Smooth muscle cell (in vitro differentiated cells): Measurements from ENCODE around the gene DBNL. TPM values are rescaled to one million over a fixed set of nuclear protein-coding genes. Genes with fewer than 3 reads are reported as not detected.

ENCODE experiments used
- DNase-seq: peaks from one replicate; lab custom pipeline; 2025; ENCODE audit not compliant: unreplicated experiment; lab: John Stamatoyannopoulos, UW
- H2AFZ ChIP-seq: fragments of 200-600 bp; sonication (generic); 2 replicates; pipeline ENCODE4 v1.6.0; 2016; ENCODE audit warnings: antibody characterized with exemption, low read depth, mild to moderate bottlenecking
- H3F3A ChIP-seq: fragments of 200-600 bp; sonication (generic); 2 replicates; pipeline ENCODE4 v1.6.0; 2017; ENCODE audit warnings: antibody characterized with exemption, low read depth
- H3K27ac ChIP-seq: fragments of 200-600 bp; sonication (generic); 2 replicates; pipeline ENCODE4 v1.5.1; 2016; ENCODE audit warnings: low read depth, mild to moderate bottlenecking
- H3K27me3 ChIP-seq: fragments of 200-600 bp; sonication (generic); 2 replicates; pipeline ENCODE4 v1.6.1; 2016; ENCODE audit warnings: low read depth, mild to moderate bottlenecking
- H3K36me3 ChIP-seq: fragments of 200-600 bp; sonication (generic); 2 replicates; pipeline ENCODE4 v1.5.1; 2016; ENCODE audit warnings: low read depth
- H3K4me1 ChIP-seq: fragments of 200-600 bp; sonication (generic); 2 replicates; pipeline ENCODE4 v1.5.1; 2016; ENCODE audit warnings: low read depth
- H3K4me2 ChIP-seq: fragments of 200-600 bp; sonication (generic); 2 replicates; pipeline ENCODE4 v1.6.0; 2016; ENCODE audit warnings: mild to moderate bottlenecking
- H3K4me3 ChIP-seq: fragments of 200-600 bp; sonication (generic); 2 replicates; pipeline ENCODE4 v1.5.1; 2016; ENCODE audit warnings: mild to moderate bottlenecking
- H3K79me2 ChIP-seq: fragments of 200-600 bp; sonication (generic); 2 replicates; pipeline ENCODE4 v1.6.0; 2016; ENCODE audit warnings: low read depth, mild to moderate bottlenecking
- H3K9ac ChIP-seq: fragments of 200-600 bp; sonication (generic); 2 replicates; pipeline ENCODE4 v1.6.0; 2016; ENCODE audit warnings: low read depth
- H3K9me3 ChIP-seq: fragments of 200-600 bp; sonication (generic); replicated peaks from 2 replicates; pipeline ENCODE4 v1.5.1; 2016; ENCODE audit warnings: low read depth
- H4K20me1 ChIP-seq: fragments of 200-600 bp; sonication (generic); 2 replicates; pipeline ENCODE4 v1.6.0; 2016; ENCODE audit warnings: low read depth
- CTCF ChIP-seq: fragments of 200-600 bp; sonication (generic); IDR thresholded peaks from 2 replicates; pipeline ENCODE4 v1.5.1; 2017; ENCODE audit warnings: borderline replicate concordance, mild to moderate bottlenecking, antibody characterized with exemption; ENCODE audit not compliant: insufficient read depth, poor library complexity, severe bottlenecking
- WGBS: methylation state at CpG from one replicate; pipeline ENCODE4 v1.1.7; 2016; ENCODE audit warnings: low lambda C conversion rate; 5-methylcytosine and 5-hydroxymethylcytosine counted together
- polyA plus RNA-seq: library from polyadenylated mRNA; unstranded; fragments of >200 nt; fragmentation: Nextera tagmentation; extraction: Ambion mirVana; gene quantifications from 2 replicates; pipeline ENCODE4 v1.2.1, GENCODE V29; 2016
- total RNA-seq: library from RNA; depleted of rRNA; stranded (reverse); fragments of >200 nt; gene quantifications from 2 replicates; pipeline ENCODE4 v1.2.3, GENCODE V29; 2014

Gene DBNL
- total and polyA plus RNA-seq, 2 experiments from 2014 or later, result 55.1 to 98.4 TPM

- Histone ChIP-seq H3K9ac (no peak overlapping the region), H3K9me3 (no peaks in the 10 kb centered on the region), H3K4me3 (no peak overlapping the region), H3K36me3 (no peaks in the 10 kb centered on the region), H3K4me2 (peak overlapping the region; percentile 8), H3K79me2 (peaks cover 23% of the 10 kb centered on the region), H3K27me3 (no peaks in the 10 kb centered on the region), H2AFZ (no peak overlapping the region), H4K20me1 (peaks cover 18% of the 10 kb centered on the region), H3F3A (peaks cover 22% of the 10 kb centered on the region), H3K4me1 (no peaks in the 10 kb centered on the region), H3K27ac (peak overlapping the region; percentile 88)
- 68% methylated on average over 14 of the region's 14 CpGs for WGBS
- no peak for DNase-seq
- no peak for TF ChIP-seq CTCF
Measured at GRCh38 chr7:44101966-44102845, 57.7 kb downstream of the DBNL start.

GRCh38 chr7:44102846-44103565 is 58.5 kb downstream of the DBNL start:
- Histone ChIP-seq H3K4me2 (no peak overlapping the region), H3K9me3 (no peaks in the 10 kb centered on the region), H3K79me2 (peaks cover 23% of the 10 kb centered on the region), H3F3A (peaks cover 22% of the 10 kb centered on the region), H3K36me3 (no peaks in the 10 kb centered on the region), H3K27ac (peak overlapping the region; percentile 88), H2AFZ (no peak overlapping the region), H3K9ac (no peak overlapping the region), H3K27me3 (no peaks in the 10 kb centered on the region), H3K4me1 (no peaks in the 10 kb centered on the region), H4K20me1 (peaks cover 18% of the 10 kb centered on the region), H3K4me3 (no peak overlapping the region)
- DNase-seq, result no peak
- 90% methylated on average over 8 of the region's 8 CpGs for WGBS
- TF ChIP-seq CTCF, result no peak

- no peak overlapping the region for H2AFZ ChIP-seq
- DNase-seq, result no peak
Measured at GRCh38 chr7:44103566-44103922, 59.0 kb downstream of the DBNL start.

More at GRCh38 chr7:44103566-44103922, 59.0 kb downstream of the DBNL start:
- 64% methylated on average over 8 of the region's 8 CpGs for WGBS
- peaks cover 18% of the 10 kb centered on the region for H4K20me1 ChIP-seq
- H3K9me3 ChIP-seq, result no peaks in the 10 kb centered on the region
- H3K79me2 ChIP-seq, result peaks cover 23% of the 10 kb centered on the region
- H3K27ac ChIP-seq, result no peak overlapping the region
- no peak overlapping the region for H3K9ac ChIP-seq
- peak overlapping the region; percentile 84 for H3K4me3 ChIP-seq
- TF ChIP-seq CTCF, result no peak
- H3K4me2 ChIP-seq, result no peak overlapping the region
- no peaks in the 10 kb centered on the region for H3K4me1 ChIP-seq
- H3K27me3 ChIP-seq, result no peaks in the 10 kb centered on the region
- H3F3A ChIP-seq, result peaks cover 22% of the 10 kb centered on the region
- H3K36me3 ChIP-seq, result no peaks in the 10 kb centered on the region
